SK-N-SH treated with all-trans-retinoic acid at 6 μM for 48 hours (cell line): ENCODE measurements around the gene ALDH1L2.
"Not testable (repeated sequence)": the region's sequence is repeated elsewhere in the genome, so short reads cannot be mapped to it uniquely, and the experiment has no call there.

ENCODE experiments used
- ATAC-seq: fragments of 200-7000 bp; cut with Tn5 transposase; 3 replicates; pipeline ENCODE4 v1.9.1; 2020; ENCODE audit warnings: mild to moderate bottlenecking, moderate library complexity
- ARNTL ChIP-seq: fragments of 450-650 bp; formaldehyde crosslinking; IDR thresholded peaks from 2 replicates; pipeline ENCODE4 v1.5.0; 2020; ENCODE audit warnings: low read depth, mild to moderate bottlenecking, moderate library complexity, borderline replicate concordance
- BACH2 ChIP-seq: fragments of 250-450 bp; sonication (Bioruptor Pico); IDR thresholded peaks from 2 replicates; pipeline ENCODE4 v1.9.0; 2021; ENCODE audit warnings: mild to moderate bottlenecking, borderline replicate concordance
- CSDC2 ChIP-seq: fragments of 250-450 bp; sonication (Bioruptor Pico); IDR thresholded peaks from 2 replicates; pipeline ENCODE4 v1.5.0; 2020; ENCODE audit warnings: mild to moderate bottlenecking, moderate library complexity
- CSRNP3 ChIP-seq: fragments of 250-450 bp; sonication (Bioruptor Pico); IDR thresholded peaks from 2 replicates; pipeline ENCODE4 v1.5.1; 2021; ENCODE audit warnings: mild to moderate bottlenecking, moderate library complexity
- GLIS3 ChIP-seq: fragments of 250-450 bp; sonication (Bioruptor Pico); IDR thresholded peaks from 2 replicates; pipeline ENCODE4 v1.5.0; 2020; ENCODE audit warnings: mild to moderate bottlenecking, moderate library complexity
- ISL1 ChIP-seq: fragments of 250-450 bp; sonication (Bioruptor Pico); IDR thresholded peaks from 2 replicates; pipeline ENCODE4 v2.1.2; 2022; ENCODE audit warnings: mild to moderate bottlenecking, moderate library complexity
- OSR1 ChIP-seq: fragments of 250-450 bp; sonication (Bioruptor Pico); IDR thresholded peaks from 2 replicates; pipeline ENCODE4 v1.8.0; 2022; ENCODE audit warnings: moderate library complexity, mild to moderate bottlenecking, inconsistent platforms
- PATZ1 ChIP-seq: fragments of 250-450 bp; sonication (Bioruptor Pico); IDR thresholded peaks from 2 replicates; pipeline ENCODE4 v1.8.0; 2020; ENCODE audit warnings: mild to moderate bottlenecking, moderate library complexity, borderline replicate concordance
- PPARA ChIP-seq: fragments of 250-450 bp; sonication (Bioruptor Pico); IDR thresholded peaks from 2 replicates; pipeline ENCODE4 v1.5.0; 2020; ENCODE audit warnings: mild to moderate bottlenecking, borderline replicate concordance
- RARB ChIP-seq: fragments of 250-450 bp; sonication (Bioruptor Pico); IDR thresholded peaks from 2 replicates; pipeline ENCODE4 v1.8.0; 2021; ENCODE audit warnings: mild to moderate bottlenecking, moderate library complexity
- SNAI2 ChIP-seq: fragments of 250-450 bp; sonication (Bioruptor Pico); IDR thresholded peaks from 2 replicates; pipeline ENCODE4 v1.5.0; 2020; ENCODE audit warnings: mild to moderate bottlenecking, moderate library complexity
- TCF4 ChIP-seq: fragments of 250-450 bp; sonication (Bioruptor Pico); IDR thresholded peaks from 2 replicates; pipeline ENCODE4 v1.8.0; 2021; ENCODE audit warnings: mild to moderate bottlenecking, moderate library complexity, borderline replicate concordance
- TOX ChIP-seq: fragments of 250-450 bp; sonication (Bioruptor Pico); IDR thresholded peaks from 2 replicates; pipeline ENCODE4 v1.8.0; 2021; ENCODE audit warnings: mild to moderate bottlenecking, moderate library complexity, borderline replicate concordance
- ZC3H10 ChIP-seq: fragments of 250-450 bp; sonication (Bioruptor Pico); IDR thresholded peaks from 2 replicates; pipeline ENCODE4 v1.5.1; 2021; ENCODE audit warnings: mild to moderate bottlenecking, moderate library complexity
- ZFP3 ChIP-seq: fragments of 250-450 bp; sonication (Bioruptor Pico); IDR thresholded peaks from 2 replicates; pipeline ENCODE4 v1.5.0; 2020; ENCODE audit warnings: mild to moderate bottlenecking, moderate library complexity
- ZFP30 ChIP-seq: fragments of 450-650 bp; formaldehyde crosslinking; IDR thresholded peaks from 2 replicates; pipeline ENCODE4 v1.5.0; 2022; ENCODE audit warnings: mild to moderate bottlenecking, moderate library complexity
- ZNF565 ChIP-seq: fragments of 450-650 bp; formaldehyde crosslinking; conservative IDR thresholded peaks from 2 replicates; pipeline ENCODE4 v1.5.0; 2020; ENCODE audit warnings: low read depth, mild to moderate bottlenecking, moderate library complexity
- ZNF70 ChIP-seq: fragments of 450-650 bp; formaldehyde crosslinking; IDR thresholded peaks from 2 replicates; pipeline ENCODE4 v1.5.0; 2020; ENCODE audit warnings: mild to moderate bottlenecking, moderate library complexity
- ZNF8 ChIP-seq: fragments of 450-650 bp; formaldehyde crosslinking; IDR thresholded peaks from 2 replicates; pipeline ENCODE4 v1.5.0; 2020; ENCODE audit warnings: mild to moderate bottlenecking, moderate library complexity
- TF ChIP-seq, protein P1 (sequence below): fragments of 250-450 bp; sonication (Bioruptor Pico); IDR thresholded peaks from 2 replicates; pipeline ENCODE4 v1.5.1; 2020; ENCODE audit warnings: low read depth, mild to moderate bottlenecking, moderate library complexity
- TF ChIP-seq, protein P2 (sequence below): fragments of 250-450 bp; sonication (Bioruptor Pico); IDR thresholded peaks from 2 replicates; pipeline ENCODE4 v1.8.0; 2021; ENCODE audit warnings: low read depth, mild to moderate bottlenecking, moderate library complexity, borderline replicate concordance

Gene ALDH1L2

DNA sequence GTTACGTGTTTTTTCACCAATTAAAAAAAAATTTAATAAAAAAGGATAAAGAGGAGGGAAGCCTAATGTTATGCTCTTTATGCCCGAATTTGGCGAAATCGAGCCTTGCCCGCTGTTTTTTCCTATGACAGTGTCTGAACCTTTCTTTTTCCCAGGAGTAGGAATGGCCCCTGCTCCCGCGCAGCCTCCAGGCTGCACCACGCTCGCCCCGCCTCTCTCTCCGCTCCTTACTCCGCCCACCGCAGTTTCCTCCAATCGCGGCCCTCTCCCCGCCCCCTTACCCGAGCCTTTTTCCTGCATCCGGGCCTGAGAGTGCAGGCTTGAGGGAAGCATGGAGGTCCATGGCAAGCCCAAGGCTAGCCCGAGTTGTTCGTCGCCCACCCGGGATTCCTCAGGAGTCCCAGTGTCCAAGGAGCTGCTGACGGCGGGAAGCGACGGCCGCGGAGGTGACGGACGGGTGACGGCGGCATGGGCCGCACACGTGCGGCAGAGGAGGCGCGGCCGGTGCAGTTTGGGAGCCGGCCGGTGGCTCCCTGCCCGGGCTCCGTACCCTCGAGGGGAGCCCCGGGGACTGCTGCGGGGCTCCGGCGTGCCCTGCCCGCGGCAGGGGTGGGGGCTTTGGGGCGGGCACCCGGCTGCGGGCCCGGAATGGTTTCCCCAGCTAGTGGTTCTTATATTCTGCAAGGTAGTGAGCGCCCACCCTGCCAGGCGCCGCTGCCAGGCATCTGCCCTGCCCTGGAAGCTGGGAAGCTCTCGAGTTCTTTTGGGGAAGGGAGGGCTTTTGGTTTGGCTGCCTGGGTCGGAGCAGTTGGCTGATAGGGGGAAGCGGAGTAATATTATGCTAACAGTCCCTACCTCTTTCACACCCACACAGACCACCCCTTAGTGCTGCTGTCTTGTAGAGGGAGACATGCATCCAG lies 98.0 kb downstream of the ALDH1L2 start, which contains the start of gene NOPCHAP1 (continued):
- no peak for TF ChIP-seq CSRNP3 (CRISPR knock-in tag)
- no peak for TF ChIP-seq ZFP30 (CRISPR knock-in tag)
- TF ChIP-seq CSDC2 (CRISPR knock-in tag) = no peak
- no peak for TF ChIP-seq PATZ1
- TF ChIP-seq TOX (CRISPR knock-in tag) = no peak
- no peak for TF ChIP-seq ZFP3 (CRISPR knock-in tag)
- no peak for TF ChIP-seq ZNF70 (CRISPR knock-in tag)

GRCh38 chr12:104985206-104985605 lies 99.1 kb downstream of the ALDH1L2 start:
- TF ChIP-seq ZNF8 (peak; percentile 59; the same call in 1 of the 2 replicates), PPARA (CRISPR knock-in tag) (no peak)
- ATAC-seq = no peak

- ATAC-seq = not testable (repeated sequence)
Observed at GRCh38 chr12:104977688-104978087, 106.6 kb downstream of the ALDH1L2 start.

GRCh38 chr12:104976703-104977102 lies 107.6 kb downstream of the ALDH1L2 start:
- TF ChIP-seq OSR1 (no peak), PATZ1 (no peak), GLIS3 (no peak), ZNF8 (no peak), ZFP3 (CRISPR knock-in tag) (no peak), ZFP30 (CRISPR knock-in tag) (no peak), ISL1 (CRISPR knock-in tag) (no peak), ARNTL (no peak), TCF4 (CRISPR knock-in tag) (no peak), ZNF70 (CRISPR knock-in tag) (no peak), BACH2 (CRISPR knock-in tag) (no peak), CSDC2 (CRISPR knock-in tag) (no peak), TOX (CRISPR knock-in tag) (no peak), ZC3H10 (CRISPR knock-in tag) (no peak)
- TF ChIP-seq, protein P1, sequence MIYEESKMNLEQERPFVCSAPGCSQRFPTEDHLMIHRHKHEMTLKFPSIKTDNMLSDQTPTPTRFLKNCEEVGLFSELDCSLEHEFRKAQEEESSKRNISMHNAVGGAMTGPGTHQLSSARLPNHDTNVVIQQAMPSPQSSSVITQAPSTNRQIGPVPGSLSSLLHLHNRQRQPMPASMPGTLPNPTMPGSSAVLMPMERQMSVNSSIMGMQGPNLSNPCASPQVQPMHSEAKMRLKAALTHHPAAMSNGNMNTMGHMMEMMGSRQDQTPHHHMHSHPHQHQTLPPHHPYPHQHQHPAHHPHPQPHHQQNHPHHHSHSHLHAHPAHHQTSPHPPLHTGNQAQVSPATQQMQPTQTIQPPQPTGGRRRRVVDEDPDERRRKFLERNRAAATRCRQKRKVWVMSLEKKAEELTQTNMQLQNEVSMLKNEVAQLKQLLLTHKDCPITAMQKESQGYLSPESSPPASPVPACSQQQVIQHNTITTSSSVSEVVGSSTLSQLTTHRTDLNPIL = no peak
- ATAC-seq = no peak

- no peak for ATAC-seq
- no peak for TF ChIP-seq ZFP3 (CRISPR knock-in tag)
- TF ChIP-seq, protein P1 = no peak
- TF ChIP-seq CSRNP3 (CRISPR knock-in tag) = no peak
- no peak for TF ChIP-seq PPARA (CRISPR knock-in tag)
- TF ChIP-seq ZNF565 (CRISPR knock-in tag) = no peak
- no peak for TF ChIP-seq RARB
- TF ChIP-seq SNAI2 = no peak
- TF ChIP-seq BACH2 (CRISPR knock-in tag) = no peak
- no peak for TF ChIP-seq GLIS3
- TF ChIP-seq, protein P2, sequence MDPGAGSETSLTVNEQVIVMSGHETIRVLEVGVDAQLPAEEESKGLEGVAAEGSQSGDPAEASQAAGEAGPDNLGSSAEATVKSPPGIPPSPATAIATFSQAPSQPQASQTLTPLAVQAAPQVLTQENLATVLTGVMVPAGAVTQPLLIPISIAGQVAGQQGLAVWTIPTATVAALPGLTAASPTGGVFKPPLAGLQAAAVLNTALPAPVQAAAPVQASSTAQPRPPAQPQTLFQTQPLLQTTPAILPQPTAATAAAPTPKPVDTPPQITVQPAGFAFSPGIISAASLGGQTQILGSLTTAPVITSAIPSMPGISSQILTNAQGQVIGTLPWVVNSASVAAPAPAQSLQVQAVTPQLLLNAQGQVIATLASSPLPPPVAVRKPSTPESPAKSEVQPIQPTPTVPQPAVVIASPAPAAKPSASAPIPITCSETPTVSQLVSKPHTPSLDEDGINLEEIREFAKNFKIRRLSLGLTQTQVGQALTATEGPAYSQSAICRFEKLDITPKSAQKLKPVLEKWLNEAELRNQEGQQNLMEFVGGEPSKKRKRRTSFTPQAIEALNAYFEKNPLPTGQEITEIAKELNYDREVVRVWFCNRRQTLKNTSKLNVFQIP = no peak
Observed at GRCh38 chr12:104975587-104976343, 108.5 kb downstream of the ALDH1L2 start.
